Stimulated activated CD8-positive, alpha-beta memory T cell treated with anti-CD3 and anti-CD28 coated beads, Interleukin-2, amount 100 ng/mL, for 1 hour (primary cell): ENCODE results near the gene KCNN1.

Experiments
- DNase-seq, 2 donors: peaks; one replicate each; pipeline ENCODE4 v3.0.0-alpha.2; 2020; ENCODE audit warnings: low read depth in 2 of 2

The KCNN1 gene

GRCh38 chr19:17947815-17948513 is 18.9 kb upstream of the KCNN1 start:
- DNase-seq: peak; percentile 87 to 91

GRCh38 chr19:17948514-17948900 is 18.4 kb upstream of the KCNN1 start:
- no peak for DNase-seq

GRCh38 chr19:17948931-17949930 is 17.7 kb upstream of the KCNN1 start:
- DNase-seq: no peak

GRCh38 chr19:17949956-17950309 is 17.0 kb upstream of the KCNN1 start:
- DNase-seq: no peak

- DNase-seq: peak in 1 of 2 donors; percentile 12
These were observed 16.4 kb upstream of the KCNN1 start for GRCh38 chr19:17950310-17951156.

- DNase-seq: no peak
These were observed 15.5 kb upstream of the KCNN1 start for GRCh38 chr19:17951157-17951989.

GRCh38 chr19:17951990-17952976 is 14.6 kb upstream of the KCNN1 start:
- no peak for DNase-seq

- no peak for DNase-seq
These were observed 13.5 kb upstream of the KCNN1 start for GRCh38 chr19:17953316-17953801.

- DNase-seq: no peak
These were observed 13.0 kb upstream of the KCNN1 start for GRCh38 chr19:17953869-17954268.

- DNase-seq: no peak
These were observed 12.5 kb upstream of the KCNN1 start for GRCh38 chr19:17954401-17954800.

GRCh38 chr19:17957149-17957849 is 9.6 kb upstream of the KCNN1 start:
- no peak for DNase-seq

- no peak for DNase-seq
These were observed 9.0 kb upstream of the KCNN1 start for GRCh38 chr19:17957885-17958284.

- no peak for DNase-seq
These were observed 2.8 kb upstream of the KCNN1 start for GRCh38 chr19:17963936-17964691.

- DNase-seq: no peak
These were observed 1.4 kb upstream of the KCNN1 start for GRCh38 chr19:17965370-17966128.

GRCh38 chr19:17966129-17966483 is 801 bp upstream of the KCNN1 start:
- DNase-seq: no peak

GRCh38 chr19:17967257-17968051 is 547 bp downstream of the KCNN1 start:
- DNase-seq: no peak

GRCh38 chr19:17968362-17968761 is 1.5 kb downstream of the KCNN1 start:
- DNase-seq: no peak
